Stimulated activated CD4-positive, alpha-beta T cell treated with anti-CD3 and anti-CD28 coated beads, Interleukin-4, amount 100 ng/mL, for 24 hours (primary cell): ENCODE results near the gene UCKL1.

ENCODE experiments used
- DNase-seq: peaks from one replicate; pipeline ENCODE4 v3.0.0-alpha.2; 2020

Gene UCKL1

DNA sequence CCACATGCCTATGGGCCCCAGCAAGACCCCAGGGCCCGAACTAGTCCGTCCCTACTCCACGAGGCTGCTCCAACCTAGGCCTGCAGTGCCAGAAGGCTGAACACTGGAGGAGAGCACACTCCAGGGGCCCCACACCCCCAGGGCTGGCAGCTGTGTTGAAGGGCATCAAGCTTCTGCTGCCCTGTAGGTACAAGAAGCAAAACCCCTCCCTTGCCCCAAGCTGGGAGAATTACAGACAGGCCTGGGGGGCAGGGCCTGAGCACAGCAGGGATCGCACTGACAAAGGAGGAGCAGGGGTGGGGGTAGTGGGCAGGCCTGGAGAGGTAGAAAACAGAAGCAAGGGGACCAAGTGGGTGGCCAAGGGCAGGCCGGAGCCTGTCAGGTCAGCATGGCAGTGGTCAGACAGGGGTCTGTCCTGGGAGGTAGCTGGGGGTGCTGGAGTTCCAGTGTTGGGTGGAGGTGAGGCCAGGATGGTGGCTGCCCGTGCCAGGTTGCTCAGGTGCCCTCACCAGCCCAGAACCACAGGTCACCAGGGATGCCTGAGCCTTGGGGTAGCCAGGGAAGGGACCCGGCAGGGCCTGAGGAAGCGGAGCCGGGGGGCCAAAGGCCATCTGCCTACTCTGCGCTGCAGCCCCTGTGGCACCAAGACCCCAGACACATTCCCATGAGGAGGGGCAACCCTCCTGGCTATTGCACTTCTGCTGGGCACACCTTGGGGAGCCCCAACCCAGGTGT is 2.9 kb upstream of the UCKL1 start:
- DNase-seq, result no peak

DNA sequence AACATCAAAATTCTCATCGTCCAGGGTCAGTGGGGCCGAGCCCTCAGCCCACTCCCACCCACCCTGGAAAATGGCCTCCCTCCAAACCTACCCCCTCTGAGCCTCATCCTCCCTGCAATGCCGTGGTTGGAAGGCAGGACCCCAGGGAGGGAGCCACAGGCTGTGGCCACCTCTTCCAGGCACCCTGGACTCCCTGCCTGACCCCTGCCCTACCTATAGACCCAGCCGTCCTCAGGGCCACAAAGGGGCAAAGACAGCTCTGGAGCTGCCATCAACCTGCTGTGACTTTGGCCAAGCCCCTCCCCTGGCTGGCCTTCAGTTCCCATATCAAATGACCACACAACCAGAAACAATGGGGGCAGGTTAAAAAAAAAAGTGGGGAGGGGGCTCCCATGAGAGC is 2.3 kb upstream of the UCKL1 start:
- DNase-seq, result no peak

DNA sequence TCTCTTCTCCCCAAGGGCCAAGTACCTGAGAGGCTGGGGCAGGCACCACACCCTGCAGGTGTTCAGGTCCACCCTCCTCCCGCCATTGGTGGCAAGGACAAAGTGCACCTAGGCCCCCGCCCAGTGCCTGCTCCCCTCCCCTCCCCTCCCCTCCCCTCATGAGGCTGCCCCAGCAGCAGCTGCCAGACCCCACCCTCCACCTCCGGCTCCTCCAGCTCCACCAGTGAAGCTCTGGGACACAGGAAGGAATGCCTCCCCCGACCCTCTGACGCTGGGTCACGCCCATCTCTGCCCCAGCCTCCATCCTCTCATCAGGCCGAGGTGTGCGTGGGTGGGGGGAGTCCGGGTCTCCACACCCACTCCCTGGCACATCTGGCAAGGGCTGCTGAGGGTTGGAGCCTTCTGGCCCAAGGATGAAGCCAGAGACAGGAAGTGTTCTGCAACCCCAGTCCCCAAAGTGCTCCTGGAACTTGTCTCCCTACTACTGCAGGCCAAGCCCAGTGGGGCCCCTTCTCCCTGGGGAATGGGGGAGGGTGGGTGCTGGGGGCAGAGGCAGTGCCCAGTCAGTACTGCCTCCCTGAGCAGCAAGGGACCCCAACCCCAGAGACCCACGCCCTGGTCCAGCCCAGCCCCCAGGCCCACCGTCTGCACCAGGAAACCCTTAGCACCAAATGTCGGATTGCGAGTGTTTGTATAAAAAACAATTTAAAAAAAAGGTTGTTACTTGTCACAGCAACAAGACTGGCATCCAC is 1.6 kb upstream of the UCKL1 start:
- DNase-seq, result peak; percentile 54

DNA sequence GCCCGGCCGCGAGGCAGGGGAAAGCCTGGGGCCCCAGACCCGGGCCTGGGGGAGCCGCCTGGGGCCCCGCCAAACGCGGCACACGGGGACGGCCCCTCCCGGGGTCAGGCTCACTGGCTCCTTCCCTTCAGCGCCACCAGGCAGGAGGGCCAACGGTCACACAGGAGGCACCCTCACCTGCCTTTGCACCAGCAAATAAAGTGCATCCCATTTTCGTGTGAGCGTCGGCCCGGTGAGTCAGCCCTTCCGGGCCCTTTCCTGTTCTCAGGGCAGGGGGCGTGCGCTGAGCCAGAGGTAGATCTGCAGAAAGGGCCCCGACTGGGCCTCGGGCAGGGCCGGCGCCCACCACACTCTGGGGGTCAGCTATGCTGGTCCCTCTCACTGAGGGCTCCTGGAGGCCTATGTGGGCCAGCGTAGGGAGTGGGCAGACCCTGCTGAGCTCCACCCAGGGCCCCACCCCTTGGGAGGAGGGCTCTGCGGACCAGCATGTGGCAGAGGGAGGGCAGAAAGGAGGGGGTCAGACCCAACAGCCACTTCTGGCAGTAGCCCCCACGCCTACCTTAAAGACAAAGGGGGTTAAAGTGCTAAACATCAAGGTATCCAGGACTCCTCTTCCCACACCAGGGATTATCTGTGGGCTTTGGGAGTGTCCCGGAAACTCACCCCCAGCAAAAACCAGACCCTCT is 931 bp upstream of the UCKL1 start:
- peak; percentile 77 for DNase-seq

DNA sequence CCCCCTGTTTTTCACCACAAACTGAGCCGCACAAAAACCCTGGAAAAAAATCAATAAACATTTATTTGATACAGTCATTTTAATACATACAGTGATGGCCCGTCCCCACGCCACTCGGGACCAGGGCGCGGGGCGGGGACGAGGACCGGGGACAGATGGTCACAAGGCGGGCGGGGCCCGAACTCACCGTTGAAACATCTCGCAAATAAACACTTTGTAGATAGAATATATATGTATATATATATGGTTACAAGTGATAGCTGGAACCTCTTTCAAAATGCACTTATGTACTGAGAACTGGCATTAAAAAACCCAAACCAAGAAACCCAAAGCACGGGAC is 418 bp upstream of the UCKL1 start:
- no peak for DNase-seq

DNA sequence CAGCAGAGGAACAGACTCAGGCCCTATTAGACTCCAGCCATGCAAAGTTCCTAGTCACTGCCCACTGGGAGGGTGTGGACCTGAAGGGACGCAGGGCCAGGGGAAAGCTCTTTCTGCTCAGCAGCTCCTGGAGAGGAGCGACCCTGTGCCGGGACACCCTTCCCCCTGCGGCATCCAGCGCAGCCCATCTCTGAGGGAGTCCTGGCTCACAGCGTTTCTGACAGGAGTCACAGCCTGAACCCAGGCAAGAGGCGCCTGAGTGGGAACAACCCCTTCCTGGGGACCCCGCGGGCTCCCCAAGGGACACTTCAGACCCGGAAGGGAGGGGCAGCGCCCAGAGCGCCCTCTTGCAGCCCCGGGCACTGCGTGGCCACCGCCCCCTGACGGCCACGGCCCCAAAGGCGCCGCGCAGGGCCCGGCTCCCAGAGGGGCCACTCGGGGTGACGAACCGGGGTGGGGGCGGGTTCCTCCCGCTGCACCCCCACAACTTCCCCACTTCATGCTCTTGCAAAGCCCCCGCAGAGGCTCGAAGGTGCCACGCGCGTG is 862 bp downstream of the UCKL1 start:
- peak; percentile 33 for DNase-seq

DNA sequence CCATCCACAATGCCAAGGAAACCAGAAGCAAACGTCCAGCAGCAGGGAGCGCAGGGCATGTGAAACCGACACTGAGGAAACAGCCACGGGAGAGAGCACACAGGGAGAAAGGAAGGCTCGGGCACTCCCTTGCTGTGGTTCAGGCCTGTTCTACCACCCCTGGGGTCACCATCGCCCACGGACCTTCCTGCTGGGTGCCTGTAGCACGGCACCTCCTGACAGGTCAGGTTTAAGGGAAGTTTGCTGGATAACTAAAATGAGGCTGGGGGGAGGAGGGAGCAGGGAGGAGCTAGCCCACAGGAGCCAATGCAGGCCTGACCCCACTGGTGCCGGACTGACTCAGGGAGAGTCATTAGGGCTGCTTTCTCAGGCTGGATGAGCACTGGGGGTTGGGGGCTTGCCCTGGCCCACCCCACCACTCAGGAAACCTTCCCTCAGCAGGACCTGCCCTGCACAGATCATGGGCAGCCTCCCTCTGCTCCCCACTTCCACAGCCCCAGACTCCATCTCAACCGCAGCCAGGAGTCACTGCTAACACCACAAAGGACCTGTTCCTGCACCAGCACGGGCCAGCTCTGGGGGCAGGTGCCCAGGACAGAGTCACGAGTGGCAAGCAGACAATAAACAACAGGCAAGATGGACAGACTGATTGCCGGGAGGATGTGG is 2.3 kb downstream of the UCKL1 start:
- DNase-seq, result no peak

DNA sequence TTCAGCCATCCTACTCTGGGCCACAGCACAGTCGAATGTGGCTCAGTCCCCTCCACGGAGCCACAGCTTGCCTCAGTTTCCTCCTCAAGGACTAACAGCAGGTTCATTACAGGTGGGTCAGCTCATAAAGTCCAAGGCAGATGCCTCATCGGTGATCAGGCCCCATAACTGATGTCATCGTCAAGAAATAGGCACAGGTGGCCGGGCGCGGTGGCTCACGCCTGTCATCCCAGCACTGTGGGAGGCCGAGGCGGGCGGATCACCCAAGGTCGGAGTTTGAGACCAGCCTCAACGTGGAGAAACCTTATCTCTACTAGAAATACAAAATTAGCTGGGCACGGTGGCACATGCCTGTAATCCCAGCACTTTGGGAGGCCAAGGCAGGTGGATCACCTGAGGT is 3.4 kb downstream of the UCKL1 start:
- DNase-seq, result no peak

DNA sequence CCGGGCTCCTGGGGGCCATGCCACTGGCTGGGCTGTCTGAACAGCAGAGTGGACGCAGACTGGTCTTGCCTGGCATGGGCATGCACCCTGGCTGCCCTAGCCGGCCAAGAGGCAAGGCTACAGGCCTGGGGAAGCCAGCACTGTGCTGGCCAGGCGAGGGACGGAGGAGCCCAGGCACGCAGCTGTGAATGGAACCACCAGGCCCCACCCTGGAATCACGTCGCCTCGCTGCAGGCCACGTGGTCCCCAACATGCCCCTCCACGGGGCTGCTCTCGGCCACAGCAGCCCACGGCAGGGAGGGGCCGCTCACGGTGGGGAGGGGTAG is 4.0 kb downstream of the UCKL1 start:
- no peak for DNase-seq

DNA sequence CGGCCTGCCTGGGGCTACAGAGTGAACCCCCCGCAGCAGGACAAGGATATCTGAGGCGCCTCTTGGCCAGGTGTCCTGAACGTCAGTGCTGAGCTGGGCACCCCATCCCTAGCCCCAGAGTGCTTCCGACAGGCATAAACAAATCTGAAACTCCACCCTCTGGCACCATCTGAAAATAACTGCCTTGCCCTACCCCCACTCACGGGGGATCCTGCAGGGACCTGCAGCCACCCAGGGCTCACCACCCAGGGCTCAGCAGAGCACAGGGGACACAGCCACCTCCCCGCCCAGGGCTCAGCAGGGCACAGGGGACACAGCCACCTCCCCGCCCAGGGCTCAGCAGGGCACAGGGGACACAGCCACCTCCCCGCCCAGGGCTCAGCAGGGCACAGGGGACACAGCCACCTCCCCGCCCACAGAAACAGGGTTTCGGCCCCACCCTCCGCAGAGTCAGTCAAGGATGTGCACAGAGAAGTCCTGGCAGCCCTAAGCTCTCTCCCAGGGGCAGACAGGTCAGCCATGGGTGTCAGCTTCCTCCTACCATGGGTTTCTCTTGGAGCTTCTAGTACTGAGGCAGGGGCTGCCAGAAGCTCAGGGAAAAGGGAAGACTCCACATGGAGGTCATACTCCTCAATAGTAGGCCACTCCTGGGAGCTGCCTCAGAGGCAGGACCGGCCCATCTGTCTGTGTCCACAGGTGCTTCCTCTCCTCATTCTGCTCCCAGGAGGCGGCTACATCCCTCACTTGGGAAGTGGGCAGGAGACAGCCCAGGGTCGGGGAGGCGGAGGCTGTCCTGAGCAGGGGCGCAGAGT is 4.6 kb downstream of the UCKL1 start:
- no peak for DNase-seq

DNA sequence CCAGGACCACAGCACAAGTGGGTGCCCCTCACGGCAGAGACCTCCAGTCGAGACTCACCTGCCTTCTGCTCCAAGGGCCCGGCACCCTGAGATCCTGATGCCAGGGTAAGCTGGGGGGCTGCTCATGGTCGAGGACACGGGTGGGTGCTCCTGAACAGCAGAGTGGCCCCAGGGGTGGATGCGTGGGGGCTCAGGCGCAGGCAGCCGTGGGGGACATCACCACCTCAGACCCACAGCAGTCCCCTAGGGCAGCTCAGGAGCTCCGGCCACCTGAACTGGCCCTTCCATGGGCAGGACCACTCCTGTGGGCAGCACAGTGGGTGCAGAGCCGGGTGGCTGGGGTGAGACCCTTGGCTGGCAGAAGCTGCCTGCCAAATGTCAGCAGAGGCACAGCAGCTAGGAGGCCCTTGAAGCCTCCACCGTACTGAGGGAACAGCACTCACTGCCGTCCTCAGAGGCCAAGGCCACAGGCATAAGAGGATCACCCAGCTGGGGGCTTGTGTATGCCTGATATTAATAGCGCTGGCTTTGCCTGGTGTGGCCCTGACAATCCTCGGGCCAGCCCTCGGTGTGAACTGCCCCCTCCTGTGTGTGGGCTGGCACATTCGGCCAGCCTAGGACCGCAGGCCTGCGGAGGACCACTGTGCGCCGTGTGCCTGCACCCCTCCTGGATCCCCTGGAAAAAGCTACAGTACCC is 5.4 kb downstream of the UCKL1 start:
- no peak for DNase-seq

DNA sequence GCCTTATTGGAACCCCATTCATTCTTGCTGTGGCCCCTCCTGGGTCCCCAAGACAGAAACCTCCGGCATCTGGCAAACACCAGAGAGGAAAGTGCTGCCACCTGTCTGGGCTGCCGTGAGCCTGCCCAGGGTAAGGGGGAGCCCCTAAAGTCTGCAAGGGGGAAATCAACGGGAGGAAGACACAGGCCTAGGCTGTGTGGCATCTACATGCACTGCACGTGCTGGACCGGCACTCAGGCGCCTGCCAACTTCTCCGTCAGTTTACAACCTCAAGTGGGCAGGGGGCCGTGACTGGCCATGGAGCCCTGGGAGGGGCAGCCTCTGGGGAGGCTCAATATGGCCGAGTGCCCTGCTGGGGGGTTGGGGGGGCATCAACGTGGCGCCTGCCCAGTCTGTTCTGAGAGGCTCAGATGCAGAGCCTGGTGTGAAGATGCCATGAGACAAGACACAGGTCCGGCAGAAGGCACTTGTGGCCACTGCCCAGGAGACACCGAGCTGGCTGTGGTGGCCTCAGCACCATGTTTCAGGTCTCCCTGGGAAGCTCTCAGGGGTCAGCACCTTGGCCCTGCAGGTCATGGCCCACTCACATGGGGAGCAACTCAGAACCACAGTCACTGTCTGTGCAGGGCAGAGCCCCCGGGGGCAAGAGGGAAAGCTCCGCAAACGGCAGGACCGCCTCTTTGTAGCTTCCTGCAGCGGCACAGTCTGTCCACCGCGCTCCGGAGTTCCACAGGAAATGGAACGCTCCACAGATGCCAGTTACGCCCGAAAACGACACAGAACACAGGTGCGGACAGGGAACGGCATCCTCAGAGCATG is 8.4 kb downstream of the UCKL1 start:
- peak; percentile 39 for DNase-seq

DNA sequence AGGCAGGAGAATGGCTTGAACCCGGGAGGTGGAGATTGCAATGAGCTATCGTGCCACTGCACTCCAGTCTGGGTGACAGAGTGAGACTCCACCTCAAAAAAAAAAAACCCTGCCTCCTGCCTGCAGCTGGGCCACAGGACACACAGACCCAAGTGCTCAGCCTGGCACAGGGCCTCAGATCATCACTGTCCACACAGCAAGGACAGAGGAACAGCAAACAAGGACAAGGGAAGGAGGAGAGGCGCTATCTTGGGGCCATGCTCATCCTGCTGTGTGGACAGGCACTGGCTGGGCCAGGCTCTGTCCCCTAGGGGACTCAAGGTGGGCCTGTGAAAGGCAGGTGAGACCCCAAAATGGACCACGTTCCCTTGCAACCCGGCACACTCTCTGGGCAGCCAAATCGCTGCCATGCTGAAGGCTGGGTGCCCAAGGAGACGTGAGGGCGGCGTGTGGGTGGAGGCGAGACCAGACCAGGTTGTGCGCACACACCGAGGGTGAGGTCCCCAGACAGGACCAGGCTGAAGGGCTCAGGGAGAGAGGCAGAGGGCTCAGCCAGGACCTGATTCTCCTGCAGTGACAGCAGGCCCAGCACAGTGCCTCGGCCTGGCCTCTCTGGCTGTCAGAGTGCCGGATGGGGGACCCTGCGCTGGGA is 9.1 kb downstream of the UCKL1 start:
- DNase-seq, result no peak

DNA sequence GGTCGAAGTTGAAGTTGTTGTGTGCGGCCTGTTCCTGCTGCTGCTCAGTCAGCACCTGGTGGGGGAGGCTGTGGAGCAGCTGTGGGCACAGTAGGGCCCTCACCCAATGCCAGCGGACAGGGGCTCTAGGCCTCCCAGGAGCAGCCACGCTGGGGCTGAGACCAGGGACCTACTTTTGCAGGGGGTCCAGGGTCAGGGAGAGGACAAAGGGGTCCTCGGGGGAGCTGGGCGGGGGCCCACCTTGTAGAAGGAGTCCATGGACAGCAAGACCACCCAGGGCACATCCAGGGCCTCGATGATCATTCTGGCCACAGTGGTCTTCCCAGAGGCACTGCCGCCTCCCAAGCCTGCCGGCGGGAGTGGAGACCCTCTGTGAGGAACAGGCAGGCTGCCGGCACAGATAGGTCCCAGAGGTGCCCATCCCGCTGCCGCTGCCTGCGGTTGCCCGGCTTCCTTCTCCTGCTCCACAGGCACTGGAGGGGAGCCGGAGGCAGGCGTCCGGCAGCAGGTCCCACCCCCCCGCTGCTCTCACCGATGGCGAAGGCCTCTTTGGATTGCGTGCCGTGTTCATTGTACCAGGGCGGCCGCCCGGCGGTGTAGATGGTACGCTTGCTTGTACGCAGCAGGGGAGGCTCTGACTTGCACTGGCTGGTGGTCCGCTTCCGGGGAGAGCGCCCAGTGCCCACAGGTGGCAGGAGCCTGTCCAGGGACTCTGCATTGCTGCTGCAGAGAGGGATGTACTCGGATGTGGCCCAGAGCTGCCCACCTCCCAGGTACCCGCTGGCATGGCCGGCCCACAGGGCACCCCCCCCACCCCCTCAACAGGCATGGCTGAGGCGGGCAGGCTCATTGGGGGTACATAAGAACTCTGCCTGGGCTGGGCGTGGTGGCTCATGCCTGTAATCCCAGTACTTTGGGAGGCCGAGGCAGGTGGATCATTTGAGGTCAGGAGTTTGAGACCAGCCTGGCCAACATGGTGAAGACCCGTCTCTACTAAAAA is 10.0 kb downstream of the UCKL1 start:
- DNase-seq, result no peak

DNA sequence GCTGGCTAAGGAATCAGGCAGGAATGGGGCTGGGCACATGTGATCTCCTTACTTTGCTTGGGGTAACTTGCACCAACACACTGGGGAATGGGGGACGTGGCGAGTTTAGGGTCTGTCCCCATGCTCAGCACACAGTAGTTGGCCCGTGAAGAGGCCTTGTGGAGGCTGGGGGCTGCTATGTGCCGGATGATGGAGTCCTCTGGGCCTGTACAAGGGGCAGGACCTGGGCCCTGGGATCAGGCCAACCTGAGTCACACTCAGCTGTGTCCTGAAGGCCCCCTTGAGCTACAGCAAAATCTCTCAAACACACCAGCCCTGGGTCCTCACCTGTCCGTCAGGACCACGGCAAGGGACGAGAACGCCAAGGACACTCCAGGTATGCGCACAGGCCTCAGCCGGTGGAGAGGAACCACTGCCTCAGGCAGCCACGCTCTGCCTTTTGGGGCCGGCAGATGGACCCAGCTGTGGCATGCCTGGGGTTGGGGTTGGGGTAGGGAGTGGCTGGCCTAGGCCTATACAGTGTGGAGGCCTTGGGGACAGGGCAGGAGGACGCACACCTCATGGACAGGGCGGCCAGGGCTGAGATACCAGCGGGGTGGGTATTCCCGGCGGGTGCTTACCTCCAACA is 11.1 kb downstream of the UCKL1 start:
- DNase-seq, result no peak

DNA sequence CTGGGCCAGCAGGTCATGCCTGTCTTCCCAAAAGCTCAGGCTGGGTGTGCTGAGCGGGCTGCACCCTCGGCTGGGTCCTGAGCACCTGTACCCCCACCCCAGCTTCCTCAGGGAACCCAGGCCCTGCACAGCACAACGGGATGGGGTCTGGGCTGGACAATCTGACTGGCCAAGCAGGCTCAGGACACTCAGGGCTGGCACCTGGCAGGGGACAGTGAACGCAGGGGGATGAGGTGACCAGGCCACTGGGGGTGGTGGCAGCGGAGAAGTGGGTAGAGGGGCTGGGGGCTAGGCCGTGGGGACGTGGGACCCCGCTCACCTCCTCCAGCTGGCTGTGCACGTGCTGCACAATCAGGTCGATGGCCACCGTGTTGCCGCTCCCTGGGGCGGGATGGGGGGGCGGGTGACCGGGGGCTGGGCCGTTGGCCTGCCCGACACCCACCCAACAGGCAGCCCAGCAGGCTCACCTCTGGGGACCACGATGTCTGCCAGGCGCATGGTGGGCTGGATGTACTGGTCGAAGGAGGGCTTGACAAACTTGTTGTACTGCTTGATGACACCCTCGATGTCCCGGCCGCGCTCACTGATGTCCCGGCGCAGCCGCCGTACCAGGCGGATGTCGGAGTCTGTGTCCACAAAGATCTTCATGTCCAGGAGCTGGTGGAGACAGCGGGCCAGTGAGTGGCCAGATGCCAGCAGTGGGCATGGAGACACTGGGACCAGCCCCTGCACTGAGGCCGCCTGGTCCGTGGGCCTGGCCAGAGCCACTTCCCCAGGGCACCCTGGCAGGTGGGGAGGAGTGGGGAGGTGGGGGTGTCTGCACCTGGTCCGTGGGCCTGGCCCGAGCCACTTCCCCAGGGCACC is 11.9 kb downstream of the UCKL1 start:
- no peak for DNase-seq

DNA sequence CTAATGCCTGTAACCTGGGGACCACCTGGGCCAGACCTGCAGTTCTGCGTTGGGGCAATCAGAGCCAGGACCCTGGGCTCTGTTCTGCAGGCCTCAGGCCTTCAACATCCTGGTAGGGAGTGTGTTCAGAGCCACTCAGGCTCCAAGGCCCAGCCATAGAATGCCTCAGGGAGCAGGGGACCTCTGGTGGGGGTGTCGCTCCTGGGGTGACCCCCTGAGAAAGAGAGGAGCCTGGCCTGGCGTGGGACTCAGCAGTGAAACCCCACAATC is 12.5 kb downstream of the UCKL1 start:
- DNase-seq, result no peak
